Endothelial cell of umbilical vein (primary cell): ENCODE measurements around the gene RBM26. TPM values are rescaled to one million over a fixed set of nuclear protein-coding genes. Genes with fewer than 3 reads are reported as not detected.

Experiments
- BruUV-seq: library from RNA; stranded (reverse); fragments of 400-500 nt; replicated peaks from 2 replicates; lab custom pipeline; 2021; lab: Mats Ljungman, UMichigan
- CTCF ChIA-PET: fragments of 300-600, 350-600 bp; sonication (Branson Sonifier 250); formaldehyde crosslinking; loops from one replicate; lab custom pipeline; 2021; ENCODE audit warnings: antibody characterized with exemption, inconsistent platforms; lab: Charles Lee
- POLR2A ChIA-PET: fragments of 300-600, 350-600 bp; sonication (Branson Sonifier 250); formaldehyde crosslinking; loops from one replicate; lab custom pipeline; 2021; ENCODE audit warnings: antibody characterized with exemption, inconsistent platforms; lab: Charles Lee
- DNase-seq: peaks from one replicate; pipeline ENCODE4 v3.0.0-alpha.2; 2011; ENCODE audit warnings: low read depth, low spot score
- FAIRE-seq: peaks from 2 replicates; lab custom pipeline; 2011; peaks lifted over from hg19 to GRCh38; lab: Jason Lieb, UNC
- H2AFZ ChIP-seq: 2 replicates; pipeline ENCODE4 v1.6.0; 2012; ENCODE audit warnings: low read depth, low read length, control low read depth, inconsistent platforms
- H3K27ac ChIP-seq: 2 replicates; pipeline ENCODE4 v1.5.1; 2011; ENCODE audit warnings: low read depth, mild to moderate bottlenecking, control low read depth, low read length, moderate library complexity; ENCODE audit not compliant: insufficient read depth
- H3K27me3 ChIP-seq, 2 experiments: 2 replicates each; pipeline versions ENCODE4 v1.6.0 to v1.6.1; 2011; ENCODE audit warnings: low read length in 2 of 2, mixed read lengths in 1 of 2; ENCODE audit not compliant: control insufficient read depth in 2 of 2, insufficient read depth in 2 of 2
- H3K36me3 ChIP-seq, 2 experiments: 2 replicates in 1 of 2; 3 replicates in 1 of 2; pipeline ENCODE4 v1.5.1; 2011; ENCODE audit warnings: low read length in 2 of 2, mild to moderate bottlenecking in 1 of 2, moderate library complexity in 1 of 2; ENCODE audit not compliant: control insufficient read depth in 2 of 2, insufficient read depth in 2 of 2; ENCODE audit errors: extremely low read depth in 1 of 2
- H3K4me1 ChIP-seq: 3 replicates; pipeline ENCODE4 v1.5.1; 2011; ENCODE audit warnings: mild to moderate bottlenecking, low read length; ENCODE audit not compliant: control insufficient read depth, insufficient read depth; ENCODE audit errors: extremely low read depth
- H3K4me2 ChIP-seq: 2 replicates; pipeline ENCODE4 v1.6.1; 2011; ENCODE audit warnings: low read length, control low read depth, mixed read lengths; ENCODE audit not compliant: insufficient read depth
- H3K4me3 ChIP-seq, 3 experiments: fragments of 200-600 bp in 1 of 3; sonication (generic), shearing (Covaris generic) in 1 of 3; replicated peaks in 1 of 3; 2 replicates each; pipeline ENCODE4 v1.5.1; 2011 to 2016; ENCODE audit warnings: control low read depth in 3 of 3, low read length in 3 of 3, mild to moderate bottlenecking in 2 of 3, inconsistent platforms in 1 of 3, low read depth in 1 of 3, moderate library complexity in 1 of 3; ENCODE audit not compliant: insufficient read depth in 1 of 3
- H3K79me2 ChIP-seq: 2 replicates; pipeline ENCODE4 v1.6.0; 2012; ENCODE audit warnings: low read length, inconsistent platforms; ENCODE audit not compliant: control insufficient read depth, insufficient read depth
- H3K9ac ChIP-seq: replicated peaks from 2 replicates; pipeline ENCODE3; 2011; ENCODE audit warnings: low read length, control low read depth; ENCODE audit not compliant: insufficient read depth; ENCODE audit errors: extremely low read depth
- H3K9me1 ChIP-seq: replicated peaks from 3 replicates; pipeline ENCODE4 v1.6.0; 2011; ENCODE audit warnings: mild to moderate bottlenecking, low read length; ENCODE audit not compliant: control insufficient read depth, insufficient read depth; ENCODE audit errors: extremely low read depth
- H3K9me3 ChIP-seq: replicated peaks from 2 replicates; pipeline ENCODE4 v1.5.1; 2012; ENCODE audit warnings: low read length, inconsistent platforms; ENCODE audit not compliant: control insufficient read depth, insufficient read depth
- H4K20me1 ChIP-seq: replicated peaks from 2 replicates; pipeline ENCODE3; 2011; ENCODE audit warnings: mild to moderate bottlenecking, low read length; ENCODE audit not compliant: control insufficient read depth, insufficient read depth; ENCODE audit errors: extremely low read depth
- CTCF ChIP-seq, 2 donors: IDR thresholded peaks; 1 replicate in 1 of 2; 2 replicates in 1 of 2; pipeline ENCODE4 v1.5.1; 2011; ENCODE audit warnings: low read length in 2 of 2, mild to moderate bottlenecking in 2 of 2, moderate library complexity in 2 of 2, control low read depth in 1 of 2, inconsistent platforms in 1 of 2, low read depth in 1 of 2; ENCODE audit not compliant: insufficient read depth in 1 of 2; ENCODE audit errors: extremely low read depth in 1 of 2
- EZH2 ChIP-seq: IDR thresholded peaks from 2 replicates; pipeline ENCODE4 v1.6.1; 2012; ENCODE audit warnings: borderline replicate concordance, low read depth, mild to moderate bottlenecking, moderate library complexity, low read length, inconsistent platforms; ENCODE audit not compliant: severe bottlenecking
- FOS ChIP-seq: IDR thresholded peaks from 2 replicates; pipeline ENCODE4 v1.6.1; 2011; ENCODE audit warnings: mild to moderate bottlenecking, low read length, moderate library complexity, borderline replicate concordance; ENCODE audit not compliant: insufficient read depth
- GATA2 ChIP-seq: IDR thresholded peaks from 2 replicates; pipeline ENCODE4 v1.7.0; 2011; ENCODE audit warnings: low read depth, mild to moderate bottlenecking, moderate library complexity, mixed read lengths, low read length; ENCODE audit not compliant: insufficient read length, insufficient read depth
- JUN ChIP-seq: IDR thresholded peaks from 2 replicates; pipeline ENCODE4 v1.6.1; 2011; ENCODE audit warnings: borderline replicate concordance, low read depth; ENCODE audit not compliant: insufficient read length, insufficient read depth
- MAX ChIP-seq: IDR thresholded peaks from 2 replicates; pipeline ENCODE4 v1.6.1; 2011; ENCODE audit not compliant: insufficient read depth, insufficient read length
- MYC ChIP-seq: IDR thresholded peaks from one replicate; pipeline ENCODE4 v1.6.1; 2011; ENCODE audit warnings: mild to moderate bottlenecking, low read depth, low read length
- POLR2A ChIP-seq: IDR thresholded peaks from 2 replicates; pipeline ENCODE4 v1.6.1; 2012; ENCODE audit warnings: low read depth, mild to moderate bottlenecking, control low read depth, low read length
- POLR2AphosphoS5 ChIP-seq: IDR thresholded peaks from 2 replicates; pipeline ENCODE4 v1.6.1; 2012; ENCODE audit warnings: low read depth, mild to moderate bottlenecking, control low read depth, low read length, moderate library complexity; ENCODE audit not compliant: insufficient read depth
- dilution Hi-C: fragments of 300-500 bp; cut with MboI; formaldehyde crosslinking; loops from one replicate; pipeline ENCODE4 v1.15.0; 2019; ENCODE audit warnings: low sequenced_read_pairs; ENCODE audit not compliant: extremely low pct_ligation_motif_present
- intact Hi-C: fragments of 100-400 bp; cut with micrococcal nuclease; formaldehyde crosslinking; loops from one replicate; pipeline ENCODE4 v1.10.0; 2022
- polyA plus RNA-seq, 4 experiments: library from polyadenylated mRNA; depleted of rRNA in 3 of 4; stranded (reverse) in 3 of 4; unstranded in 1 of 4; fragments of >200 nt; gene quantifications; 2 replicates each; pipeline versions ENCODE4 v1.2.1 to v1.2.3, GENCODE V29; 2011 to 2012; ENCODE audit warnings: missing spikeins in 1 of 4
- total RNA-seq: library from RNA; stranded (reverse); gene quantifications from 2 replicates; pipeline ENCODE4 v1.2.3, GENCODE V29; 2021

RBM26 gene
- total and polyA plus RNA-seq, 2 donors (not counting 3 experiments of a cell fraction or from before 2014, with no cell fraction given) = 14.8 to 54.3 TPM

- dilution Hi-C loops (no loop called here), intact Hi-C loops (no loop called here)
- Histone ChIP-seq H2AFZ (no peak overlapping the region), H3K4me1 (peaks cover 2% of the 10 kb centered on the region), H3K27ac (no peak overlapping the region), H3K27me3 (peaks cover 2 to 6% of the 10 kb centered on the region in 2 experiments), H4K20me1 (no peaks in the 10 kb centered on the region), H3K36me3 (no peaks in the 10 kb centered on the region), H3K4me2 (no peak overlapping the region), H3K79me2 (no peaks in the 10 kb centered on the region), H3K4me3 (no peak overlapping the region), H3K9me1 (no peaks in the 10 kb centered on the region), H3K9ac (no peak overlapping the region), H3K9me3 (no peaks in the 10 kb centered on the region)
- CTCF ChIA-PET = no interaction called here
- no peak for TF ChIP-seq POLR2AphosphoS5
- no peak for TF ChIP-seq MYC
- TF ChIP-seq POLR2A = no peak
- no peak for TF ChIP-seq MAX
- no peak for TF ChIP-seq GATA2
- TF ChIP-seq EZH2 = no peak
- no peak for TF ChIP-seq FOS
- no peak for TF ChIP-seq CTCF (IDR thresholded peaks at IDR 0.05; ENCODE audit: extremely low read depth in 1 of 2, insufficient read depth in 1 of 2, low read depth in 1 of 2, low read length in 2 of 2)
- no peak for TF ChIP-seq JUN
- BruUV-seq = no TSS peak
- FAIRE-seq (no peak), DNase-seq (no peak)
- POLR2A ChIA-PET = no interaction called here
These were observed 108.9 kb downstream of the RBM26 start for GRCh38 chr13:79297128-79297527.
